Measurements from ENCODE around the gene MTARC1.

The MTARC1 gene

DNA sequence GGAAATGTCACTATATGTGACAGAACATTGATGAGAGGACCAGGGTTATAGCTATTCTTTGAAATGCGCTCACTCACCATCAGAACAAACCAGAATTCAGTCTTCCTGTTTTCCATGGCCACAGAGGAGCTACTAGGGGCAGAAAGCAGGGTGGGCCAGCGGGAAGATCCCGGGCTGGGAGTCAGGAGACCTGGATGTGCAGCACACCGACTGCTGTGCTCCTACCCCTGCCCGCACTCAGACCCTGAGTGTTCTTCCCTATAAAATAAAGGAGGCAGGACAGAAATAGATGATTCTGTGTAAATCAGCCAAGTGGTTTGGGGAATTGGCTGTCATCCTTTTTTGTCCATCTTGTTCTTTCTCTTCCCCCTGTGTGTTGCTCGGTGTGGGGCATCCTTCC, 21.0 kb downstream of the MTARC1 start:
- in situ Hi-C loops (cut with HindIII; ENCODE audit: low sequenced_read_pairs) = no loop called here
- TF ChIP-seq, protein P1, sequence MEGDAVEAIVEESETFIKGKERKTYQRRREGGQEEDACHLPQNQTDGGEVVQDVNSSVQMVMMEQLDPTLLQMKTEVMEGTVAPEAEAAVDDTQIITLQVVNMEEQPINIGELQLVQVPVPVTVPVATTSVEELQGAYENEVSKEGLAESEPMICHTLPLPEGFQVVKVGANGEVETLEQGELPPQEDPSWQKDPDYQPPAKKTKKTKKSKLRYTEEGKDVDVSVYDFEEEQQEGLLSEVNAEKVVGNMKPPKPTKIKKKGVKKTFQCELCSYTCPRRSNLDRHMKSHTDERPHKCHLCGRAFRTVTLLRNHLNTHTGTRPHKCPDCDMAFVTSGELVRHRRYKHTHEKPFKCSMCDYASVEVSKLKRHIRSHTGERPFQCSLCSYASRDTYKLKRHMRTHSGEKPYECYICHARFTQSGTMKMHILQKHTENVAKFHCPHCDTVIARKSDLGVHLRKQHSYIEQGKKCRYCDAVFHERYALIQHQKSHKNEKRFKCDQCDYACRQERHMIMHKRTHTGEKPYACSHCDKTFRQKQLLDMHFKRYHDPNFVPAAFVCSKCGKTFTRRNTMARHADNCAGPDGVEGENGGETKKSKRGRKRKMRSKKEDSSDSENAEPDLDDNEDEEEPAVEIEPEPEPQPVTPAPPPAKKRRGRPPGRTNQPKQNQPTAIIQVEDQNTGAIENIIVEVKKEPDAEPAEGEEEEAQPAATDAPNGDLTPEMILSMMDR (IDR thresholded peaks at IDR 0.05; ENCODE audit: low read depth, low read length, missing control alignments) = no peak
- no peak for DNase-seq (ENCODE audit: low read depth)
- H3K4me3 ChIP-seq (ENCODE audit: low read depth, low read length) = no peak overlapping the region

DNA sequence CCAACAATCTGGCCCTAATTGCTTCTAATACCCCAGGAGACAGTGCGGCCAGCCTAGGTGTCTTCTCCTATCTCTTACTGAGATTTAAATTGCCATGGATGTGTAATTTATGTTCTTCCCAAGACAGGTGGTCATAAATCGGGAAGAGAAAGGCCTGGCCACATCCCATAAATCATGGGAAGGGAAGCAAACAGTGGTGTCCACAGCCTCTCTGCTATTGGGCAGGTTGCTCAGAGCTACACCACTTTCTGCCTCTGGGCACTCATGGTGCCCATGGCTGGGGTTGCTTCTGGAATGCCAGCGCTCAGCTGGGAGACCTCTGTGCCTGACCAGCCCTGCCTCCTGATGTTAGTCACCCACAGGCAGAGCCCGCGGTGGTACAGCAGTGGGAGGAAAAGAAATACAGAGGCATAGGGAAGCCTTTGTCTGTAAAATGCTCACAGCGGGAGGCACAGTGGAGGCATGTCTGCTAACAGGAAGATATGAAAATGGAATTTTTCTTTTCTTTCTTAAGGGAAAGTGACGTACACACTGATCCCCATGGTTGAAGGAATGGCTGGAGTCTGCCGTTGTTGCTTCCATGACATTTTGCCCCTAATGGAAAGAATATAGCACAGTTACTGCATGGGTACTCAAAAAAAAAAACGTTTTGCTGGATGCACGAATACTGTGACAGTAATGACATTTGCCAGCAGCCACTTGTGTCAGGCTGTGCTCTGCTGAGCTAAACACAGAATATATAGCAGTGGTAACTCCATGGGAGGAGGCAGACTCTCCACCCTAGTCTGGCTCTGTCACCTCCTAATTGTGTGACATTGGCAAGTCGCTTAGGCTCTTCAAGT, 21.9 kb downstream of the MTARC1 start:
- TF ChIP-seq, protein P1 (IDR thresholded peaks at IDR 0.05; ENCODE audit: low read depth, low read length, missing control alignments) = no peak
- no peak overlapping the region for H3K4me3 ChIP-seq (ENCODE audit: low read depth, low read length)
- DNase-seq (ENCODE audit: low read depth) = peak; percentile 20
- in situ Hi-C loops (cut with HindIII; ENCODE audit: low sequenced_read_pairs) = no loop called here

DNA sequence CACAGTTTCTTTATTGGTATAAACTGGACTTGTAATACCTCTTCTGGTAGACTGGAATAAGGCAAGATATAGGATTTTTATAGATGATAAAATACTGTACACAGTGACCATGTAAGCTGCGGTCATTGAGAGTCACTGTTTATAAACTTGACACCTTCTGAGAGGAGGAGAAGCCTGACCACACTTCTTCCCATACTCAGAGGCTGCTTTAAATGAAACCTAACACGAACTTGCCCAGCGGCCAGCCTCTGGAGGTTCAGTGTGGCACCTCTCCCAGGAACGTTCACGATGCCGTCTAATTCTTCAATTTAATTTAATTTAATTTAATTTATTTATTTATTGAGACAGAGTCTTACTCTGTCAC, 22.5 kb downstream of the MTARC1 start:
- DNase-seq (ENCODE audit: low read depth) = no peak
- no peak overlapping the region for H3K4me3 ChIP-seq (ENCODE audit: low read depth, low read length)
- TF ChIP-seq, protein P1 (IDR thresholded peaks at IDR 0.05; ENCODE audit: low read depth, low read length, missing control alignments) = no peak
- in situ Hi-C loops (cut with HindIII; ENCODE audit: low sequenced_read_pairs) = no loop called here

DNA sequence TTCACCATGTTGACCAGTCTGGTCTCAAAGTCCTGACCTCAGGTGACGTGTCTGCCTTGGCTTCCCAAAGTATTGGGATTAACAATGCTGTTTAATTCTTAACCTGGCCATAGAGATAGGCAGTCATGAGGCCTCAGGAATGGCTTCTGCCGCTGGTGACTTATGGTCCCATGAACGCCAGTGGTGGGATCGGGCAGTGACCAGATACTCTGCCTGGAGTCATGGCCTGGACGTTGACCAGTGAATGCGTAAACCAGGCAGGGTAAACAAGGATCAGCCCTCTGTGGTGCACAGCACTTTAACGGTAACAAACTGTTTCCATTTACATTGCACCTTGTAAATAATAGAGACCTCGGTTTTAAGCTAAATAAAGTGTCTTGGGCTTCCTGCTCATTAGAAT, 23.0 kb downstream of the MTARC1 start:
- DNase-seq (ENCODE audit: low read depth) = no peak
- TF ChIP-seq, protein P1 (IDR thresholded peaks at IDR 0.05; ENCODE audit: low read depth, low read length, missing control alignments) = no peak
- in situ Hi-C loops (cut with HindIII; ENCODE audit: low sequenced_read_pairs) = no loop called here
- no peak overlapping the region for H3K4me3 ChIP-seq (ENCODE audit: low read depth, low read length)

DNA sequence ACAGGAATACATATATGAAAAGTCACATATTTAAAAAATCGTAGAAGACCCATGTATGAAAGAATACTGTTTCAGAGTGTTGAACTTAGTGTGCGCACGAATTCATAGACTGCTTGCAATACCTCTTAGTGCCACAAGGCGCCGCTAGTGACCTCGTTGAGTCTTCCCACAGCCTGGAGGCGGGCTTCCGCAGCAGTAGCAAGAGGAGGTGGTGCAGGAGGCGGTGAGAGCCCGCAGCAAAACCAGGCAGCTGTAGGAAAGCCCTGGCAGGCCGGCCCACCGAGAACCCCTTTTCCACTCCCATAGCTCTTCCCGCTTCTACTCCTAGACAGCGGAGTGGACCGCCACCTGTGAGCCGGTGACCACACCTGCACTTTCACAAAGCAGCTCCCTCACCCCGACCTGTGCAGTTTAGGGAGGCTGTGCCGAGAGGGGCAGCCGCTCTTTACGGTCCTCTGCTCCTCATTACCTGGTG, 23.5 kb downstream of the MTARC1 start:
- H3K4me3 ChIP-seq (ENCODE audit: low read depth, low read length) = no peak overlapping the region
- TF ChIP-seq, protein P1 (IDR thresholded peaks at IDR 0.05; ENCODE audit: low read depth, low read length, missing control alignments) = peak; percentile 89
- peak; percentile 38 for DNase-seq (ENCODE audit: low read depth)
- in situ Hi-C loops (cut with HindIII; ENCODE audit: low sequenced_read_pairs) = no loop called here

DNA sequence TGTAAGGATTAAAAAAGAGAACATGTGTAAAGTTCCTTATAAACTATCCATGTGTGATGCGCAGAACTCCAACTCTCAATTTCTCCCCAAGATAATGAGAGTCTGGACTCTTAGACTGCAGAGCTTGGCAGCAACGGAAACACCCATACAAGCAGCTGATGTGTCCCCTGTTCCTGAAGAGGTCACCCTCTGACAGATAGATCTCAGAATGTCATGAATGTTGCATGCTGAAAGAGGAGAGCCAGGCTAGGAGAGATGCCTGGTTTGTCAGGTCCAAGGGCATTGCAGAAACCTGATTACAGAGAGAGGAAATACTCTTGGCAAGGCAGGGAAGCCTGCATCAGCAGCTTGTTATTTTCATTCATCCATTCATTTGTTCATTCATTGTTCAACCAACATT, 24.2 kb downstream of the MTARC1 start:
- H3K4me3 ChIP-seq (ENCODE audit: low read depth, low read length) = no peak overlapping the region
- in situ Hi-C loops (cut with HindIII; ENCODE audit: low sequenced_read_pairs) = no loop called here
- no peak for DNase-seq (ENCODE audit: low read depth)
- TF ChIP-seq, protein P1 (IDR thresholded peaks at IDR 0.05; ENCODE audit: low read depth, low read length, missing control alignments) = no peak

Data from astrocyte of the cerebellum (primary cell).